ENCODE measurements around the gene TGFA.

DNA sequence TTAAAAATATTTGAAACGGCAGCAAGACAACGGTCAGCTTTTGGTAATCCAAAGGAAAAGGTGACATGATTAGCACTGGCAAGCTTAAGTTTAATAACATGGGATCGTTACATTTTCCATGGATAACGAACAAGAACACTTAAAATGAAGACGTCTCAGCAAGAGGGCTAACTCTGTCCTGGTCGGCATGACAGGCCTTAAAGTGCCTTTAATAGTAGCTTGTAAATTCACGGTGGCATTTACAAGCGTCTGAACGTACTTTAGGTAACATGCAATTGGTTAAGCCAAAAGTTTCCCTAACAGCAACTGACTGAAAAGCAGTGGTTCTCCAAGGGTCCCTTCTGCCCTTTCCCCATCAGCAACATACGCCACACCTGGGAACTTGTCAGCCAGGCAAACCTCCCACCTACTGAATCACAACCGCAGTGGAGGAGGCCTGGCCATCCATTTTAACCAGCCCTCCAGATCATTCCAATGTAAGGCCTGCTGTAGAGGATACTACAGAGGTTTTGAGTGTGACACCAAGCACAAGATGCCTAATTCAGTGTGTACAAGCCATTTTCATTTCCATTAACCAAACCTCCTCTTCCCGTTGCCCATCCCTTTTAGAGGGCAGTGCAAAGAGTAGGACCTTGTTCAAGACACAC is 4.4 kb downstream of the TGFA start:
- TF ChIP-seq CTCF (IDR thresholded peaks at IDR 0.05): no peak
- no peak for TF ChIP-seq EP300 (IDR thresholded peaks at IDR 0.05)
